Adrenal gland (tissue), 5 donors: ENCODE data around the gene GLYR1.

Source experiments
- POLR2A ChIP-seq, 2 donors: fragments of 450-650 bp; IDR thresholded peaks; one replicate each; pipeline ENCODE4 v1.6.1; 2017; ENCODE audit warnings: antibody characterized with exemption in 2 of 2, mild to moderate bottlenecking in 2 of 2, moderate library complexity in 1 of 2
- TF ChIP-seq, protein P1 (sequence below), 6 experiments: fragments of 450-650 bp in 4 of 6; fragments of 200-600 bp in 2 of 6; sonication (generic) in 1 of 6; IDR thresholded peaks; 1 replicate in 5 of 6; 2 replicates in 1 of 6; pipeline versions ENCODE4 v1.5.1 to v1.8.0; 2016 to 2021; ENCODE audit warnings: antibody characterized with exemption in 6 of 6, mild to moderate bottlenecking in 2 of 6, moderate library complexity in 1 of 6
- donor health status: DM: no; HTN: no; CAD: no.

GRCh38 chr16:4828567-4829321 is 18.3 kb downstream of the GLYR1 start:
- TF ChIP-seq, protein P1, sequence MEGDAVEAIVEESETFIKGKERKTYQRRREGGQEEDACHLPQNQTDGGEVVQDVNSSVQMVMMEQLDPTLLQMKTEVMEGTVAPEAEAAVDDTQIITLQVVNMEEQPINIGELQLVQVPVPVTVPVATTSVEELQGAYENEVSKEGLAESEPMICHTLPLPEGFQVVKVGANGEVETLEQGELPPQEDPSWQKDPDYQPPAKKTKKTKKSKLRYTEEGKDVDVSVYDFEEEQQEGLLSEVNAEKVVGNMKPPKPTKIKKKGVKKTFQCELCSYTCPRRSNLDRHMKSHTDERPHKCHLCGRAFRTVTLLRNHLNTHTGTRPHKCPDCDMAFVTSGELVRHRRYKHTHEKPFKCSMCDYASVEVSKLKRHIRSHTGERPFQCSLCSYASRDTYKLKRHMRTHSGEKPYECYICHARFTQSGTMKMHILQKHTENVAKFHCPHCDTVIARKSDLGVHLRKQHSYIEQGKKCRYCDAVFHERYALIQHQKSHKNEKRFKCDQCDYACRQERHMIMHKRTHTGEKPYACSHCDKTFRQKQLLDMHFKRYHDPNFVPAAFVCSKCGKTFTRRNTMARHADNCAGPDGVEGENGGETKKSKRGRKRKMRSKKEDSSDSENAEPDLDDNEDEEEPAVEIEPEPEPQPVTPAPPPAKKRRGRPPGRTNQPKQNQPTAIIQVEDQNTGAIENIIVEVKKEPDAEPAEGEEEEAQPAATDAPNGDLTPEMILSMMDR (IDR thresholded peaks at IDR 0.05): no peak
- no peak for TF ChIP-seq POLR2A (IDR thresholded peaks at IDR 0.05)
